ENCODE data around the gene CDK2AP2. TPM values are rescaled to one million over a fixed set of nuclear protein-coding genes. Genes with fewer than 3 reads are reported as not detected.
A peak's percentile ranks its signal among the peaks of the same experiment; 100 is the strongest.
"Not testable (repeated sequence)": the region's sequence is repeated elsewhere in the genome, so short reads cannot be mapped to it uniquely, and the experiment has no call there.

CDK2AP2 gene
- total RNA-seq, 2 donors from 2014 or later: 79.5 to 86.2 TPM

- intact Hi-C loops (cut with DNase I, micrococcal nuclease): no loop called here
- ATAC-seq: peak; percentile 57
- DNase-seq: no peak
Measured at GRCh38 chr11:67482275-67482826, 25.6 kb downstream of the CDK2AP2 start.

- intact Hi-C loops (cut with DNase I, micrococcal nuclease); ATAC-seq; DNase-seq: not testable (repeated sequence)
Measured at GRCh38 chr11:67477344-67478050, 30.5 kb downstream of the CDK2AP2 start.

- ATAC-seq; DNase-seq; intact Hi-C loops (cut with DNase I, micrococcal nuclease): not testable (repeated sequence)
Measured at GRCh38 chr11:67476692-67477091, 31.3 kb downstream of the CDK2AP2 start.

GRCh38 chr11:67472882-67473281 is 35.1 kb downstream of the CDK2AP2 start:
- DNase-seq (no peak), ATAC-seq (no peak)
- intact Hi-C loops (cut with DNase I, micrococcal nuclease): no loop called here

- DNase-seq (no peak), ATAC-seq (no peak)
- intact Hi-C loops (cut with DNase I, micrococcal nuclease): no loop called here
Measured at GRCh38 chr11:67470337-67471002, 37.5 kb downstream of the CDK2AP2 start.

GRCh38 chr11:67469508-67469811 is 38.5 kb downstream of the CDK2AP2 start:
- ATAC-seq (no peak), DNase-seq (no peak)
- intact Hi-C loops (cut with DNase I, micrococcal nuclease): no loop called here

- DNase-seq: peak; percentile 93 to 95
- intact Hi-C loops (cut with DNase I, micrococcal nuclease): no loop called here
- peak; percentile 79 for ATAC-seq
Measured at GRCh38 chr11:67468759-67469507, 39.0 kb downstream of the CDK2AP2 start, which contains the start of gene TMEM134. Gene TMEM134, minus strand, starts transcription at chr11:67469251. Its CDS starts 59 bp downstream, at chr11:67469192.

- DNase-seq: no peak
- intact Hi-C loops (cut with DNase I, micrococcal nuclease): no loop called here
- no peak for ATAC-seq
Measured at GRCh38 chr11:67468456-67468758, 39.6 kb downstream of the CDK2AP2 start.

GRCh38 chr11:67468056-67468455 is 39.9 kb downstream of the CDK2AP2 start:
- DNase-seq: peak; percentile 75 to 77
- ATAC-seq: peak; percentile 22
- intact Hi-C loops (cut with DNase I, micrococcal nuclease): no loop called here

GRCh38 chr11:67466962-67467771 is 40.8 kb downstream of the CDK2AP2 start:
- no peak for ATAC-seq
- DNase-seq: no peak
- intact Hi-C loops (cut with DNase I, micrococcal nuclease): no loop called here

GRCh38 chr11:67466367-67466766 is 41.6 kb downstream of the CDK2AP2 start:
- no peak for DNase-seq
- ATAC-seq: no peak
- intact Hi-C loops (cut with DNase I, micrococcal nuclease): no loop called here

GRCh38 chr11:67465530-67465929 is 42.4 kb downstream of the CDK2AP2 start:
- ATAC-seq; DNase-seq; intact Hi-C loops (cut with DNase I, micrococcal nuclease): not testable (repeated sequence)

GRCh38 chr11:67465189-67465510 is 42.8 kb downstream of the CDK2AP2 start:
- intact Hi-C loops (cut with DNase I, micrococcal nuclease): no loop called here
- DNase-seq: no peak
- peak; percentile 3 for ATAC-seq

- intact Hi-C loops (cut with DNase I, micrococcal nuclease): no loop called here
- ATAC-seq (peak; percentile 79), DNase-seq (peak; percentile 92 to 95)
Measured at GRCh38 chr11:67464411-67465188, 43.4 kb downstream of the CDK2AP2 start.

GRCh38 chr11:67463680-67464410 is 44.1 kb downstream of the CDK2AP2 start:
- intact Hi-C loops (cut with DNase I, micrococcal nuclease): no loop called here
- DNase-seq (peak; percentile 58 to 79), ATAC-seq (peak; percentile 40)

- DNase-seq (no peak), ATAC-seq (no peak)
- intact Hi-C loops (cut with DNase I, micrococcal nuclease): no loop called here
Measured at GRCh38 chr11:67463186-67463585, 44.8 kb downstream of the CDK2AP2 start.

- intact Hi-C loops (cut with DNase I, micrococcal nuclease): no loop called here
- no peak for ATAC-seq
- DNase-seq: no peak
Measured at GRCh38 chr11:67458266-67458665, 49.7 kb downstream of the CDK2AP2 start.

- intact Hi-C loops (cut with DNase I, micrococcal nuclease): no loop called here
- ATAC-seq: no peak
- DNase-seq: no peak
Measured at GRCh38 chr11:67457453-67457852, 50.5 kb downstream of the CDK2AP2 start.
